Frontal cortex (tissue), 4 donors: ENCODE measurements around the gene KDM6A. TPM values are rescaled to one million over a fixed set of nuclear protein-coding genes. Genes with fewer than 3 reads are reported as not detected.
A peak's percentile ranks its signal among the peaks of the same experiment; 100 is the strongest.
"Not testable (repeated sequence)": the region's sequence is repeated elsewhere in the genome, so short reads cannot be mapped to it uniquely, and the experiment has no call there.

Source experiments
- DNase-seq, 2 donors: peaks; one replicate each; pipeline ENCODE4 v3.0.0; 2012; ENCODE audit warnings: low spot score in 2 of 2
- FAIRE-seq: peaks from 2 replicates; lab custom pipeline; 2012; peaks lifted over from hg19 to GRCh38; lab: Jason Lieb, UNC
- total RNA-seq: library from RNA; depleted of rRNA; stranded (reverse); fragments of >200 nt; gene quantifications from one replicate; pipeline ENCODE4 v1.2.3, GENCODE V29; 2014
- donor health status: control.
- donor health status: control.
- donor health status: control.

KDM6A gene
- total RNA-seq, 1 donor from 2014 or later = 27.7 TPM

GRCh38 chrX:44996277-44996676 lies 123.3 kb downstream of the KDM6A start:
- no peak for FAIRE-seq
- DNase-seq = no peak

- DNase-seq (no peak), FAIRE-seq (no peak)
These were observed 124.4 kb downstream of the KDM6A start for GRCh38 chrX:44997282-44997812.

- DNase-seq (no peak), FAIRE-seq (no peak)
These were observed 124.9 kb downstream of the KDM6A start for GRCh38 chrX:44997888-44998287.

GRCh38 chrX:44999237-44999636 lies 126.2 kb downstream of the KDM6A start:
- FAIRE-seq, DNase-seq: not testable (repeated sequence)

- not testable (repeated sequence) for FAIRE-seq, DNase-seq
These were observed 126.9 kb downstream of the KDM6A start for GRCh38 chrX:44999872-45000271.

GRCh38 chrX:45001048-45001447 lies 128.1 kb downstream of the KDM6A start:
- no peak for FAIRE-seq

GRCh38 chrX:45003085-45003484 lies 130.1 kb downstream of the KDM6A start:
- DNase-seq (no peak), FAIRE-seq (no peak)

More at GRCh38 chrX:45001048-45001447, 128.1 kb downstream of the KDM6A start:
- no peak for DNase-seq

- DNase-seq (no peak), FAIRE-seq (no peak)
These were observed 133.2 kb downstream of the KDM6A start for GRCh38 chrX:45006002-45006800.

GRCh38 chrX:45007598-45007997 lies 134.6 kb downstream of the KDM6A start:
- FAIRE-seq (no peak), DNase-seq (no peak)

- DNase-seq (no peak), FAIRE-seq (no peak)
These were observed 136.5 kb downstream of the KDM6A start for GRCh38 chrX:45009371-45010000.

GRCh38 chrX:45011131-45011530 lies 138.1 kb downstream of the KDM6A start:
- FAIRE-seq (no peak), DNase-seq (no peak)

- FAIRE-seq (no peak), DNase-seq (no peak)
These were observed 138.6 kb downstream of the KDM6A start for GRCh38 chrX:45011597-45011996.

GRCh38 chrX:45017946-45018345 lies 145.0 kb downstream of the KDM6A start:
- no peak for FAIRE-seq
- DNase-seq = no peak

GRCh38 chrX:45022150-45022549 lies 149.2 kb downstream of the KDM6A start:
- DNase-seq (no peak), FAIRE-seq (no peak)

- DNase-seq (no peak), FAIRE-seq (no peak)
These were observed 151.5 kb downstream of the KDM6A start for GRCh38 chrX:45024501-45024900.

- no peak for DNase-seq
- no peak for FAIRE-seq
These were observed 153.0 kb downstream of the KDM6A start for GRCh38 chrX:45026036-45026435.

GRCh38 chrX:45031830-45032378 lies 158.9 kb downstream of the KDM6A start:
- DNase-seq (no peak), FAIRE-seq (no peak)

GRCh38 chrX:45035071-45035470 lies 162.1 kb downstream of the KDM6A start:
- peak; percentile 50 for FAIRE-seq
- no peak for DNase-seq

- FAIRE-seq (no peak), DNase-seq (no peak)
These were observed 163.2 kb downstream of the KDM6A start for GRCh38 chrX:45036161-45036560.

GRCh38 chrX:45040137-45040536 lies 167.1 kb downstream of the KDM6A start:
- not testable (repeated sequence) for FAIRE-seq, DNase-seq

- FAIRE-seq (no peak), DNase-seq (no peak)
These were observed 173.4 kb downstream of the KDM6A start for GRCh38 chrX:45046417-45046816.
